ENCODE data around the gene FLNB.

The FLNB gene

GRCh38 chr3:58151637-58152036 lies 143.4 kb downstream of the FLNB start:
- H3K27me3 Mint-ChIP-seq, result no peaks in the 10 kb centered on the region
- no peak overlapping the region for H3K27ac Mint-ChIP-seq (ENCODE audit: low read depth)
- DNase-seq (ENCODE audit: low spot score in 2 of 2), result no peak
- peaks cover 18% of the 10 kb centered on the region for H3K36me3 Mint-ChIP-seq (ENCODE audit: insufficient read depth)
- H3K4me3 Mint-ChIP-seq, result no peak overlapping the region
- no peak for ATAC-seq (replicated peaks; ENCODE audit: extremely low read depth, poor library complexity, severe bottlenecking)
- H3K9me3 Mint-ChIP-seq, result no peaks in the 10 kb centered on the region
- peaks cover 4% of the 10 kb centered on the region for H3K4me1 Mint-ChIP-seq

- Mint-ChIP-seq H3K27me3 (no peaks in the 10 kb centered on the region), H3K36me3 (ENCODE audit: insufficient read depth) (peaks cover 18% of the 10 kb centered on the region), H3K4me1 (peaks cover 4% of the 10 kb centered on the region), H3K4me3 (no peak overlapping the region), H3K27ac (ENCODE audit: low read depth) (no peak overlapping the region), H3K9me3 (no peaks in the 10 kb centered on the region)
- ATAC-seq (replicated peaks; ENCODE audit: extremely low read depth, poor library complexity, severe bottlenecking) (no peak), DNase-seq (ENCODE audit: low spot score in 2 of 2) (no peak)
Measured at GRCh38 chr3:58152225-58153015, 144.2 kb downstream of the FLNB start.

- Mint-ChIP-seq H3K9me3 (no peaks in the 10 kb centered on the region), H3K27ac (ENCODE audit: low read depth) (no peak overlapping the region), H3K4me3 (no peak overlapping the region), H3K36me3 (ENCODE audit: insufficient read depth) (peaks cover 14% of the 10 kb centered on the region), H3K4me1 (peaks cover 4% of the 10 kb centered on the region), H3K27me3 (no peaks in the 10 kb centered on the region)
- no peak for DNase-seq (ENCODE audit: low spot score in 2 of 2)
- no peak for ATAC-seq (replicated peaks; ENCODE audit: extremely low read depth, poor library complexity, severe bottlenecking)
Measured at GRCh38 chr3:58153371-58153770, 145.1 kb downstream of the FLNB start.

- Mint-ChIP-seq H3K27ac (ENCODE audit: low read depth) (no peak overlapping the region), H3K36me3 (ENCODE audit: insufficient read depth) (peaks cover 10% of the 10 kb centered on the region), H3K4me3 (no peak overlapping the region), H3K4me1 (peaks cover 4% of the 10 kb centered on the region), H3K9me3 (no peaks in the 10 kb centered on the region), H3K27me3 (no peaks in the 10 kb centered on the region)
- ATAC-seq (replicated peaks; ENCODE audit: extremely low read depth, poor library complexity, severe bottlenecking), result no peak
- no peak for DNase-seq (ENCODE audit: low spot score in 2 of 2)
Measured at GRCh38 chr3:58154626-58155449, 146.6 kb downstream of the FLNB start.

- no peak for DNase-seq (ENCODE audit: low spot score in 2 of 2)
- Mint-ChIP-seq H3K36me3 (ENCODE audit: insufficient read depth) (peaks cover 7% of the 10 kb centered on the region), H3K27me3 (no peaks in the 10 kb centered on the region), H3K27ac (ENCODE audit: low read depth) (no peak overlapping the region), H3K4me1 (peaks cover 4% of the 10 kb centered on the region), H3K9me3 (no peaks in the 10 kb centered on the region), H3K4me3 (no peak overlapping the region)
- ATAC-seq (replicated peaks; ENCODE audit: extremely low read depth, poor library complexity, severe bottlenecking), result no peak
Measured at GRCh38 chr3:58155838-58156237, 147.6 kb downstream of the FLNB start.

- no peak overlapping the region for H3K27ac Mint-ChIP-seq (ENCODE audit: low read depth)
Measured at GRCh38 chr3:58157700-58158099, 149.5 kb downstream of the FLNB start.

GRCh38 chr3:58158442-58159153 lies 150.4 kb downstream of the FLNB start:
- no peak overlapping the region for H3K27ac Mint-ChIP-seq (ENCODE audit: low read depth)
- H3K36me3 Mint-ChIP-seq (ENCODE audit: insufficient read depth), result peaks cover 5% of the 10 kb centered on the region
- no peak for ATAC-seq (replicated peaks; ENCODE audit: extremely low read depth, poor library complexity, severe bottlenecking)
- no peak for DNase-seq (ENCODE audit: low spot score in 2 of 2)
- H3K27me3 Mint-ChIP-seq, result no peaks in the 10 kb centered on the region
- no peak overlapping the region for H3K4me3 Mint-ChIP-seq
- H3K9me3 Mint-ChIP-seq, result no peaks in the 10 kb centered on the region
- H3K4me1 Mint-ChIP-seq, result no peaks in the 10 kb centered on the region

More at GRCh38 chr3:58157700-58158099, 149.5 kb downstream of the FLNB start:
- DNase-seq (ENCODE audit: low spot score in 2 of 2), result no peak
- ATAC-seq (replicated peaks; ENCODE audit: extremely low read depth, poor library complexity, severe bottlenecking), result no peak
- Mint-ChIP-seq H3K27me3 (no peaks in the 10 kb centered on the region), H3K36me3 (ENCODE audit: insufficient read depth) (peaks cover 6% of the 10 kb centered on the region), H3K4me1 (no peaks in the 10 kb centered on the region), H3K9me3 (no peaks in the 10 kb centered on the region), H3K4me3 (no peak overlapping the region)

- Mint-ChIP-seq H3K4me1 (no peaks in the 10 kb centered on the region), H3K9me3 (no peaks in the 10 kb centered on the region), H3K4me3 (no peak overlapping the region), H3K27ac (ENCODE audit: low read depth) (no peak overlapping the region), H3K36me3 (ENCODE audit: insufficient read depth) (peaks cover 7% of the 10 kb centered on the region), H3K27me3 (no peaks in the 10 kb centered on the region)
- DNase-seq (ENCODE audit: low spot score in 2 of 2), result no peak
- ATAC-seq (replicated peaks; ENCODE audit: extremely low read depth, poor library complexity, severe bottlenecking), result no peak
Measured at GRCh38 chr3:58160399-58160798, 152.2 kb downstream of the FLNB start.

GRCh38 chr3:58161435-58162398 lies 153.5 kb downstream of the FLNB start:
- ATAC-seq (replicated peaks; ENCODE audit: extremely low read depth, poor library complexity, severe bottlenecking), result no peak
- Mint-ChIP-seq H3K36me3 (ENCODE audit: insufficient read depth) (peaks cover 7% of the 10 kb centered on the region), H3K27me3 (no peaks in the 10 kb centered on the region), H3K4me3 (no peak overlapping the region), H3K9me3 (no peaks in the 10 kb centered on the region), H3K27ac (ENCODE audit: low read depth) (no peak overlapping the region), H3K4me1 (no peaks in the 10 kb centered on the region)
- no peak for DNase-seq (ENCODE audit: low spot score in 2 of 2)

GRCh38 chr3:58163234-58163633 lies 155.0 kb downstream of the FLNB start:
- ATAC-seq (replicated peaks; ENCODE audit: extremely low read depth, poor library complexity, severe bottlenecking) (no peak), DNase-seq (ENCODE audit: low spot score in 2 of 2) (no peak)
- H3K4me1 Mint-ChIP-seq, result no peaks in the 10 kb centered on the region
- H3K4me3 Mint-ChIP-seq, result no peak overlapping the region
- H3K9me3 Mint-ChIP-seq, result no peaks in the 10 kb centered on the region
- no peaks in the 10 kb centered on the region for H3K27me3 Mint-ChIP-seq
- H3K36me3 Mint-ChIP-seq (ENCODE audit: insufficient read depth), result peaks cover 7% of the 10 kb centered on the region
- no peak overlapping the region for H3K27ac Mint-ChIP-seq (ENCODE audit: low read depth)

- DNase-seq (ENCODE audit: low spot score in 2 of 2) (no peak), ATAC-seq (replicated peaks; ENCODE audit: extremely low read depth, poor library complexity, severe bottlenecking) (no peak)
- peaks cover 9% of the 10 kb centered on the region for H3K36me3 Mint-ChIP-seq (ENCODE audit: insufficient read depth)
- no peaks in the 10 kb centered on the region for H3K27me3 Mint-ChIP-seq
- no peak overlapping the region for H3K4me3 Mint-ChIP-seq
- H3K27ac Mint-ChIP-seq (ENCODE audit: low read depth), result no peak overlapping the region
- H3K4me1 Mint-ChIP-seq, result no peaks in the 10 kb centered on the region
- no peaks in the 10 kb centered on the region for H3K9me3 Mint-ChIP-seq
Measured at GRCh38 chr3:58164199-58164879, 156.1 kb downstream of the FLNB start.

All from central memory CD8-positive, alpha-beta T cell (primary cell).